Upper lobe of left lung (tissue), 4 donors: ENCODE data around the gene IFI44L.

Source experiments
- CTCF ChIP-seq, 6 experiments: fragments of 450-650 bp in 4 of 6; fragments of 200-600 bp in 2 of 6; sonication (generic) in 2 of 6; IDR thresholded peaks; one replicate each; pipeline ENCODE4 v1.5.1; 2016 to 2019; ENCODE audit warnings: antibody characterized with exemption in 6 of 6
- POLR2AphosphoS5 ChIP-seq, 2 donors: sonication (generic); formaldehyde crosslinking; IDR thresholded peaks; one replicate each; pipeline ENCODE4 v1.5.1; 2017; ENCODE audit warnings: antibody characterized with exemption in 2 of 2

GRCh38 chr1:78619446-78619802 lies 824 bp upstream of the IFI44L start:
- no peak for TF ChIP-seq CTCF (IDR thresholded peaks at IDR 0.05)
- TF ChIP-seq POLR2AphosphoS5 (IDR thresholded peaks at IDR 0.05): no peak
